CD4-positive, alpha-beta memory T cell (primary cell): Measurements from ENCODE around the gene MUC5B. TPM values are rescaled to one million over a fixed set of nuclear protein-coding genes. Genes with fewer than 3 reads are reported as not detected.

ENCODE experiments used
- CTCF ChIA-PET: fragments of 350-600 bp; sonication (Branson Sonifier 250); formaldehyde crosslinking; loops from one replicate; lab custom pipeline; 2021; ENCODE audit warnings: inconsistent platforms; ENCODE audit not compliant: partially characterized antibody; lab: Charles Lee
- POLR2A ChIA-PET: fragments of 350-600 bp; sonication (Branson Sonifier 250); formaldehyde crosslinking; loops from one replicate; lab custom pipeline; 2021; ENCODE audit not compliant: partially characterized antibody; lab: Charles Lee
- DNase-seq, 5 donors: peaks; one replicate each; pipeline versions ENCODE4 v3.0.0 to v3.0.0-alpha.2; 2020 to 2022; ENCODE audit warnings: mixed read lengths in 1 of 5
- H3K27ac ChIP-seq: one replicate; pipeline ENCODE4 v1.7.0; 2013; ENCODE audit warnings: low read depth, low read length
- H3K27me3 ChIP-seq: 2 replicates; pipeline ENCODE4 v1.7.0; 2013; ENCODE audit warnings: mild to moderate bottlenecking, low read length, moderate library complexity; ENCODE audit not compliant: insufficient read depth
- H3K36me3 ChIP-seq: 2 replicates; pipeline ENCODE4 v1.7.0; 2013; ENCODE audit warnings: mild to moderate bottlenecking, low read length, moderate library complexity; ENCODE audit not compliant: insufficient read depth
- H3K4me1 ChIP-seq: 2 replicates; pipeline ENCODE4 v1.7.0; 2013; ENCODE audit warnings: mild to moderate bottlenecking, low read length, moderate library complexity; ENCODE audit not compliant: insufficient read depth
- H3K4me3 ChIP-seq, 2 donors: one replicate each; pipeline ENCODE4 v1.7.0; 2013; ENCODE audit warnings: low read length in 2 of 2, mild to moderate bottlenecking in 1 of 2
- H3K9me3 ChIP-seq, 2 donors: one replicate each; pipeline ENCODE4 v1.7.0; 2013; ENCODE audit warnings: low read length in 2 of 2, control low read depth in 1 of 2; ENCODE audit not compliant: control insufficient read depth in 1 of 2
- H3K27ac Mint-ChIP-seq, 7 donors: one replicate each; pipeline ENCODE4 v1.8.0; 2020 to 2021; ENCODE audit warnings: mixed read lengths in 7 of 7, mild to moderate bottlenecking in 6 of 7, inconsistent platforms in 3 of 7, moderate library complexity in 3 of 7
- H3K27me3 Mint-ChIP-seq, 2 donors: one replicate each; pipeline ENCODE4 v1.8.0; 2020 to 2021; ENCODE audit warnings: mixed read lengths in 2 of 2
- H3K36me3 Mint-ChIP-seq, 2 donors: one replicate each; pipeline ENCODE4 v1.8.0; 2020 to 2021; ENCODE audit warnings: mixed read lengths in 2 of 2, inconsistent platforms in 1 of 2, mild to moderate bottlenecking in 1 of 2
- H3K4me1 Mint-ChIP-seq, 4 donors: one replicate each; pipeline ENCODE4 v1.8.0; 2020 to 2021; ENCODE audit warnings: mixed read lengths in 4 of 4, mild to moderate bottlenecking in 1 of 4
- H3K4me3 Mint-ChIP-seq, 8 donors: one replicate each; pipeline ENCODE4 v1.8.0; 2020 to 2021; ENCODE audit warnings: mixed read lengths in 8 of 8, mild to moderate bottlenecking in 7 of 8, moderate library complexity in 6 of 8, inconsistent platforms in 3 of 8
- H3K9me3 Mint-ChIP-seq, 8 donors: one replicate each; pipeline ENCODE4 v1.8.0; 2020 to 2021; ENCODE audit warnings: mixed read lengths in 8 of 8, mild to moderate bottlenecking in 5 of 8, inconsistent platforms in 3 of 8, moderate library complexity in 1 of 8
- intact Hi-C: fragments of 100-400 bp; cut with micrococcal nuclease; formaldehyde crosslinking; loops from one replicate; pipeline ENCODE4 v1.15.1; 2023
- polyA plus RNA-seq, 2 donors: library from polyadenylated mRNA; unstranded; fragments of 300-500 nt; fragmentation: Illumina TruSeq; gene quantifications; one replicate each; pipeline ENCODE4 v1.2.3, GENCODE V29; 2021
- total RNA-seq, 2 experiments: library from RNA; stranded (reverse); gene quantifications; one replicate each; pipeline ENCODE4 v1.2.3, GENCODE V29; 2021

Gene MUC5B
- total and polyA plus RNA-seq, 4 experiments from 2014 or later = not detected

- H3K4me1 ChIP-seq = peaks cover 4% of the 10 kb centered on the region
- no peaks in the 10 kb centered on the region for H3K9me3 ChIP-seq
- no peak overlapping the region for H3K4me3 Mint-ChIP-seq
- H3K4me3 ChIP-seq = no peak overlapping the region
- intact Hi-C loops = no loop called here
- H3K27ac Mint-ChIP-seq = no peak overlapping the region
- H3K4me1 Mint-ChIP-seq = peaks cover 0 to 3% (median 0%) of the 10 kb centered on the region in 4 donors
- no peak for DNase-seq
- peaks cover 0 to 2% of the 10 kb centered on the region in 2 donors for H3K27me3 Mint-ChIP-seq
- CTCF ChIA-PET = no interaction called here
- H3K9me3 Mint-ChIP-seq = no peaks in the 10 kb centered on the region
- H3K36me3 Mint-ChIP-seq = no peaks in the 10 kb centered on the region
- POLR2A ChIA-PET = no interaction called here
- no peaks in the 10 kb centered on the region for H3K27me3 ChIP-seq
- no peak overlapping the region for H3K27ac ChIP-seq
- no peaks in the 10 kb centered on the region for H3K36me3 ChIP-seq
Measured at GRCh38 chr11:1177020-1177770, 45.7 kb upstream of the MUC5B start.

- Histone ChIP-seq H3K4me1 (peaks cover 4% of the 10 kb centered on the region), H3K36me3 (no peaks in the 10 kb centered on the region), H3K4me3 (no peak overlapping the region), H3K9me3 (no peaks in the 10 kb centered on the region), H3K27ac (no peak overlapping the region), H3K27me3 (no peaks in the 10 kb centered on the region)
- intact Hi-C loops = no loop called here
- CTCF ChIA-PET = no interaction called here
- Mint-ChIP-seq H3K36me3 (no peaks in the 10 kb centered on the region), H3K4me1 (peaks cover 0 to 3% (median 0%) of the 10 kb centered on the region in 4 donors), H3K27ac (no peak overlapping the region), H3K27me3 (peaks cover 0 to 2% of the 10 kb centered on the region in 2 donors), H3K9me3 (no peaks in the 10 kb centered on the region), H3K4me3 (no peak overlapping the region)
- DNase-seq = no peak
- POLR2A ChIA-PET = no interaction called here
Measured at GRCh38 chr11:1177771-1178090, 45.1 kb upstream of the MUC5B start.

GRCh38 chr11:1178201-1178885 lies 44.5 kb upstream of the MUC5B start:
- ChIA-PET POLR2A (no interaction called here), CTCF (no interaction called here)
- Mint-ChIP-seq H3K36me3 (no peaks in the 10 kb centered on the region), H3K4me3 (no peak overlapping the region), H3K4me1 (peaks cover 0 to 3% (median 0%) of the 10 kb centered on the region in 4 donors), H3K27ac (no peak overlapping the region), H3K9me3 (no peaks in the 10 kb centered on the region), H3K27me3 (peaks cover 0 to 2% of the 10 kb centered on the region in 2 donors)
- H3K4me1 ChIP-seq = peaks cover 4% of the 10 kb centered on the region
- H3K9me3 ChIP-seq = no peaks in the 10 kb centered on the region
- intact Hi-C loops = no loop called here
- DNase-seq = no peak
- H3K4me3 ChIP-seq = no peak overlapping the region
- H3K36me3 ChIP-seq = no peaks in the 10 kb centered on the region
- no peak overlapping the region for H3K27ac ChIP-seq
- no peaks in the 10 kb centered on the region for H3K27me3 ChIP-seq

GRCh38 chr11:1178906-1179305 lies 44.0 kb upstream of the MUC5B start:
- no peaks in the 10 kb centered on the region for H3K9me3 ChIP-seq
- no peak for DNase-seq
- H3K4me3 ChIP-seq = no peak overlapping the region
- ChIA-PET POLR2A (no interaction called here), CTCF (no interaction called here)
- Mint-ChIP-seq H3K27ac (no peak overlapping the region), H3K36me3 (no peaks in the 10 kb centered on the region), H3K9me3 (no peaks in the 10 kb centered on the region), H3K4me1 (peaks cover 0 to 3% (median 0%) of the 10 kb centered on the region in 4 donors), H3K27me3 (peaks cover 0 to 2% of the 10 kb centered on the region in 2 donors), H3K4me3 (no peak overlapping the region)
- no peaks in the 10 kb centered on the region for H3K27me3 ChIP-seq
- peaks cover 4% of the 10 kb centered on the region for H3K4me1 ChIP-seq
- no peak overlapping the region for H3K27ac ChIP-seq
- intact Hi-C loops = no loop called here
- no peaks in the 10 kb centered on the region for H3K36me3 ChIP-seq

GRCh38 chr11:1179641-1180040 lies 43.2 kb upstream of the MUC5B start:
- no peaks in the 10 kb centered on the region for H3K36me3 ChIP-seq
- intact Hi-C loops = no loop called here
- Mint-ChIP-seq H3K27ac (no peak overlapping the region), H3K27me3 (peaks cover 0 to 2% of the 10 kb centered on the region in 2 donors), H3K36me3 (no peaks in the 10 kb centered on the region), H3K9me3 (no peaks in the 10 kb centered on the region), H3K4me1 (peaks cover 0 to 3% (median 0%) of the 10 kb centered on the region in 4 donors), H3K4me3 (no peak overlapping the region)
- no peak overlapping the region for H3K4me3 ChIP-seq
- no peak overlapping the region for H3K27ac ChIP-seq
- POLR2A ChIA-PET = no interaction called here
- CTCF ChIA-PET = no interaction called here
- no peak for DNase-seq
- no peaks in the 10 kb centered on the region for H3K27me3 ChIP-seq
- H3K9me3 ChIP-seq = no peaks in the 10 kb centered on the region
- peaks cover 4% of the 10 kb centered on the region for H3K4me1 ChIP-seq

- H3K4me3 Mint-ChIP-seq = no peak overlapping the region
- H3K4me1 Mint-ChIP-seq = peaks cover 0 to 3% (median 0%) of the 10 kb centered on the region in 4 donors
- H3K9me3 ChIP-seq = no peaks in the 10 kb centered on the region
- H3K36me3 ChIP-seq = no peaks in the 10 kb centered on the region
- intact Hi-C loops = no loop called here
- DNase-seq = no peak
- ChIA-PET CTCF (no interaction called here), POLR2A (no interaction called here)
- no peaks in the 10 kb centered on the region for H3K27me3 ChIP-seq
- H3K27ac Mint-ChIP-seq = no peak overlapping the region
- H3K36me3 Mint-ChIP-seq = no peaks in the 10 kb centered on the region
- no peaks in the 10 kb centered on the region for H3K9me3 Mint-ChIP-seq
- peaks cover 4% of the 10 kb centered on the region for H3K4me1 ChIP-seq
- no peak overlapping the region for H3K27ac ChIP-seq
- peaks cover 0 to 2% of the 10 kb centered on the region in 2 donors for H3K27me3 Mint-ChIP-seq
- H3K4me3 ChIP-seq = no peak overlapping the region
Measured at GRCh38 chr11:1180171-1180570, 42.7 kb upstream of the MUC5B start.

GRCh38 chr11:1180947-1181391 lies 41.9 kb upstream of the MUC5B start:
- Mint-ChIP-seq H3K9me3 (no peaks in the 10 kb centered on the region), H3K27ac (no peak overlapping the region), H3K27me3 (no peaks in the 10 kb centered on the region), H3K36me3 (no peaks in the 10 kb centered on the region), H3K4me3 (no peak overlapping the region), H3K4me1 (no peaks in the 10 kb centered on the region)
- no peak for DNase-seq
- no peak overlapping the region for H3K27ac ChIP-seq
- no peaks in the 10 kb centered on the region for H3K27me3 ChIP-seq
- ChIA-PET CTCF (no interaction called here), POLR2A (no interaction called here)
- no peak overlapping the region for H3K4me3 ChIP-seq
- intact Hi-C loops = no loop called here
- no peaks in the 10 kb centered on the region for H3K36me3 ChIP-seq
- peaks cover 4% of the 10 kb centered on the region for H3K4me1 ChIP-seq
- no peaks in the 10 kb centered on the region for H3K9me3 ChIP-seq
